HEK293T (cell line): ENCODE data around the gene MATN3.

Source experiments
- CTCF ChIA-PET: fragments of 350-600 bp; formaldehyde crosslinking; extraction: SDS; loops from one replicate; lab custom pipeline; 2021; ENCODE audit warnings: antibody characterized with exemption, inconsistent platforms; lab: Yijun Ruan, JAX
- POLR2A ChIA-PET: fragments of 350-600 bp; formaldehyde crosslinking; extraction: SDS; loops from one replicate; lab custom pipeline; 2020; ENCODE audit warnings: antibody characterized with exemption, inconsistent platforms; lab: Yijun Ruan, JAX
- DNase-seq: peaks from one replicate; pipeline ENCODE4 v3.0.0; 2012; ENCODE audit warnings: mixed read lengths; ENCODE audit errors: extremely low spot score
- ARNT ChIP-seq: fragments of 450-650 bp; IDR thresholded peaks from 2 replicates; pipeline ENCODE4 v1.6.1; 2017; ENCODE audit warnings: mild to moderate bottlenecking
- BHLHE40 ChIP-seq: fragments of 450-650 bp; IDR thresholded peaks from 2 replicates; pipeline ENCODE4 v1.6.1; 2016; ENCODE audit warnings: mild to moderate bottlenecking, moderate library complexity, borderline replicate concordance
- CTBP1 ChIP-seq: fragments of 450-650 bp; IDR thresholded peaks from 2 replicates; pipeline ENCODE4 v1.6.1; 2016; ENCODE audit warnings: borderline replicate concordance
- ELF4 ChIP-seq: fragments of 450-650 bp; IDR thresholded peaks from 2 replicates; pipeline ENCODE4 v1.6.1; 2017; ENCODE audit warnings: antibody characterized with exemption
- FOXA1 ChIP-seq: fragments of 450-650 bp; IDR thresholded peaks from 2 replicates; pipeline ENCODE4 v1.6.1; 2016; ENCODE audit warnings: mild to moderate bottlenecking
- FOXK2 ChIP-seq: fragments of 450-650 bp; IDR thresholded peaks from 2 replicates; pipeline ENCODE4 v1.6.1; 2016; ENCODE audit warnings: mild to moderate bottlenecking
- FOXM1 ChIP-seq: fragments of 450-650 bp; IDR thresholded peaks from 2 replicates; pipeline ENCODE4 v1.6.1; 2017; ENCODE audit warnings: mild to moderate bottlenecking, borderline replicate concordance
- HDGF ChIP-seq: fragments of 450-650 bp; IDR thresholded peaks from 2 replicates; pipeline ENCODE4 v1.6.1; 2017; ENCODE audit warnings: antibody characterized with exemption, borderline replicate concordance
- L3MBTL2 ChIP-seq: fragments of 450-650 bp; conservative IDR thresholded peaks from 2 replicates; pipeline ENCODE4 v1.6.1; 2016; ENCODE audit warnings: mild to moderate bottlenecking
- LEF1 ChIP-seq: fragments of 450-650 bp; IDR thresholded peaks from 2 replicates; pipeline ENCODE4 v1.6.1; 2017; ENCODE audit warnings: mild to moderate bottlenecking, borderline replicate concordance
- NFRKB ChIP-seq: fragments of 450-650 bp; IDR thresholded peaks from 2 replicates; pipeline ENCODE4 v1.6.1; 2016; ENCODE audit warnings: mild to moderate bottlenecking, moderate library complexity
- PKNOX1 ChIP-seq: fragments of 450-650 bp; IDR thresholded peaks from 2 replicates; pipeline ENCODE4 v1.6.1; 2016
- SP1 ChIP-seq: fragments of 450-650 bp; IDR thresholded peaks from 2 replicates; pipeline ENCODE4 v1.6.1; 2017
- SUZ12 ChIP-seq: fragments of 450-650 bp; IDR thresholded peaks from 2 replicates; pipeline ENCODE4 v1.6.1; 2016; ENCODE audit warnings: mild to moderate bottlenecking
- TARDBP ChIP-seq: fragments of 450-650 bp; IDR thresholded peaks from 2 replicates; pipeline ENCODE4 v1.6.1; 2016
- ZNF384 ChIP-seq: fragments of 450-650 bp; IDR thresholded peaks from 2 replicates; pipeline ENCODE4 v1.6.1; 2016

Gene MATN3

DNA sequence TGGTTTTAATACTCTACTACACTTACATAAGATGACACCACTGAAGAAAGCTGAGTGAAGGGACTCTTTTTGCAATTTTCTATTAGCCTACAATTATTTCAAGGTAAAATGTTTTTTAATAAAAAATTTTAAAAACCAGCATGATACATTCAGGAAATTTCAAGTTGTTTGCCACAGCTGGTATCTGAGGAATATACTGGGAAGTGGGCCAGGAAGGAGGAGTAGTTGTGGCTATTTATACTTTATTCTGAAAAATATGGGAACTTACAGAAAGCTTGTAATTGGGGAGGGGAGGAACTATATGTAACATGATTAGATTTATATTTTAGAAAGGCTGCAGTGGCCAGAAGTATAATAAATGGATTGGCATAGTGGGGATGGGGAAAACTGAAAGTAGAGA lies 63.4 kb downstream of the MATN3 start:
- no peak for TF ChIP-seq FOXM1
- TF ChIP-seq NFRKB, result no peak
- no peak for TF ChIP-seq ARNT
- TF ChIP-seq L3MBTL2, result no peak
- no peak for TF ChIP-seq LEF1
- no peak for TF ChIP-seq CTBP1
- no peak for TF ChIP-seq BHLHE40
- TF ChIP-seq ELF4, result no peak
- TF ChIP-seq HDGF, result no peak
- TF ChIP-seq FOXK2, result no peak
- TF ChIP-seq PKNOX1, result no peak
- no peak for TF ChIP-seq ZNF384
- no peak for TF ChIP-seq FOXA1
- TF ChIP-seq TARDBP, result no peak
- no peak for TF ChIP-seq SUZ12
- no peak for TF ChIP-seq SP1
- ChIA-PET CTCF (no interaction called here), POLR2A (no interaction called here)
- no peak for DNase-seq

GRCh38 chr2:19947184-19947940 lies 65.1 kb downstream of the MATN3 start:
- TF ChIP-seq FOXA1, result no peak
- no peak for TF ChIP-seq L3MBTL2
- no peak for TF ChIP-seq ARNT
- no peak for TF ChIP-seq SUZ12
- no peak for TF ChIP-seq ELF4
- TF ChIP-seq FOXM1, result no peak
- ChIA-PET POLR2A (interaction anchor here (1.0 kb wide), 1 partner anchor 46 kb away, joined by 3 read pairs; the partner anchor contains the start of gene TTC32), CTCF (interaction anchor here (0.7 to 1.1 kb wide), 2 partner anchors 8 to 1044 kb away, joined by 3 read pairs; no protein-coding TSS in a partner anchor)
- DNase-seq, result no peak

DNA sequence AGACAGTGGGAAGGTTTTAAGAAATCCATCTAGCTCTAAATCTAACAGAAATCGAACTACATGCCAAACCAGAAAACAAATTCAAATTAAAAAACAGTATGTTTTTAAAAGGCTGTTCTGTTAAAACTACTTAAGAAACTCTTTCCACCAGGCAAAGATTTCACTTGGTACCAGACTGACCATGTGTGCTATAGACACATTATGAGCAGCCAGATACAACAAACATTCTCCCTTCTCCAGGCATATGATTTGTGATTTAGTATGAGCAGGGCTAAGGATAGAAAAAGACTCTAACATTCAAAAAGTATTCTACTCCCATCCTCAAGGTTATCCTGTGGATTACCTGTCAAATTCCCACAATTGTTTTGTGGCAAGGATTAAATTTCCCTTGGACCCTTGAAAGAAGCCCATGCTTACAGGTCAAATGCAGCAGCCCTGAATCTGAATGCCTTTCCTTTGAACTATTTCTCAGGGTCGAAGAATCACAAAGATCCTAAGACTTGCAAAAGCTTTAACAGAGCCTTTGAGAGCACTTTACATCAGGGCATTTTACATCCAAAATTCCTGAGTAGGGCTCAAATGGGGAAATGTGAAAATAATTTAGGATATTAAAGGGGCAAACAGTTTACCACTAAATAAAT lies 68.1 kb downstream of the MATN3 start:
- POLR2A ChIA-PET, result no interaction called here
- no peak for TF ChIP-seq PKNOX1
- no peak for TF ChIP-seq L3MBTL2
- TF ChIP-seq ARNT, result no peak
- no peak for TF ChIP-seq LEF1
- TF ChIP-seq CTBP1, result no peak
- no peak for TF ChIP-seq HDGF
- TF ChIP-seq ELF4, result no peak
- no peak for TF ChIP-seq FOXA1
- TF ChIP-seq FOXK2, result no peak
- TF ChIP-seq SUZ12, result no peak
- no peak for TF ChIP-seq FOXM1
- TF ChIP-seq ZNF384, result no peak
- no peak for TF ChIP-seq NFRKB
- TF ChIP-seq TARDBP, result no peak
- TF ChIP-seq SP1, result no peak
- no peak for TF ChIP-seq BHLHE40
- no peak for DNase-seq
- CTCF ChIA-PET, result interaction anchor here (0.6 kb wide), 1 partner anchor 1480 kb away, joined by 3 read pairs; no protein-coding TSS in a partner anchor

GRCh38 chr2:19943189-19943588 lies 69.3 kb downstream of the MATN3 start:
- TF ChIP-seq PKNOX1 (no peak), FOXA1 (no peak), FOXM1 (no peak), SP1 (no peak), BHLHE40 (no peak), ARNT (no peak), SUZ12 (no peak), LEF1 (no peak), NFRKB (no peak), ZNF384 (no peak), HDGF (no peak), L3MBTL2 (no peak)
- POLR2A ChIA-PET, result no interaction called here
- CTCF ChIA-PET, result no interaction called here
- DNase-seq, result no peak

DNA sequence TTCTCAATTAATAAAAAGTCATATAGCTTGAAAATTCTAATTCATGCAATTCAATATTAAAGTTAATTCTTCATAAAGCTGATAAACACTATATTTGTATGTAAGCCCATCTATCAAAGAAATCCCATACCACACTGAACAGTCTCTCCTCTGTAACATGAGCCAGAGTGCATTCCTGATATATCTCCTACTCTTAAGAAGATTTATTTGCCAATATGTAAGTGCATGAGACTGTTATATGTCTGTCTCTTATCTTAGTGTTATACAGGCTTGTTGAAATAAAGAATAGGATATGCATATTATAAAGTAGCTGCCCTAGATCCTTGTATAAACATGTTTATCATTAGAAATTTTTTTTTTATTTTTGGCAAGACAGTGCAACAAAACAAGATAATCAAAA lies 70.3 kb downstream of the MATN3 start:
- CTCF ChIA-PET, result no interaction called here
- no peak for DNase-seq
- POLR2A ChIA-PET, result no interaction called here
- TF ChIP-seq ELF4, result no peak
- TF ChIP-seq FOXM1, result no peak
- no peak for TF ChIP-seq PKNOX1
- TF ChIP-seq CTBP1, result no peak
- no peak for TF ChIP-seq SP1
